Stimulated activated CD4-positive, alpha-beta T cell treated with anti-CD3 and anti-CD28 coated beads, Interleukin-1b, Interleukin-23, amount 100 ng/mL, for 4 hours (primary cell): ENCODE data around the gene CACNA1C.

ENCODE experiments used
- DNase-seq, 2 donors: peaks; one replicate each; pipeline ENCODE4 v3.0.0-alpha.2; 2020; ENCODE audit warnings: low read depth in 2 of 2

The CACNA1C gene

DNA sequence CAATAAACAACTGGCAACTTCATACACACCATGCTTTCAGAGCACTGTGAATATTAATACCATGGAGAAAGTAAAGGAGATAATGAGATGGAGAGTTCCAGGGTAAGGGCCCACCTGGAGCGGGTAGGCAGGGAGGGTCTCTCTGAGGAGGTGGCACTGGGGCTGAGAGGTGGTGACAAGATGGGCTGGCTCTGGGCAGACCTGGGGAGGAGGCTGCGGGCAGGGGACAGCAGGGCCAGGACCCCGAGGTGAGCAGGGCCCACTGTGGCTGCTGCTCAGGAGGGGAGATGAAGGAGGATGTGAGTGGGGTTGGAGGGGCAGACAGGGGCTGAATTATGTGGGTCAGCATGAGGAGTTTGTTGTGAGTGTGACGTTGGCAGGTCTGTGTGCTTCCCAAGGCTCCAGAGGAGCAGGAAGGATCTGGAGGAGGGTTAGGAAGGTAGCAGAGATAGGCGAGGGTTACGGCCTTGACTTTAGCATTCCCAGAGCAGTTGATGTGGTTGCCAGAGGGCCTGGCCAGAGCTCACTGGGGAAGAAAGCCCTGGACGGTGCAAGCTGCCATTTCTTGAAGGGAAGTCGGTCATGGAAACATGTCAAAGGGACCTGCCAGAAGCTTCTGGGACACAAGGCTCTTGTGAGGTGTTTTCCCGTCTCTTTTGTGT, 88.2 kb downstream of the CACNA1C start:
- no peak for DNase-seq

DNA sequence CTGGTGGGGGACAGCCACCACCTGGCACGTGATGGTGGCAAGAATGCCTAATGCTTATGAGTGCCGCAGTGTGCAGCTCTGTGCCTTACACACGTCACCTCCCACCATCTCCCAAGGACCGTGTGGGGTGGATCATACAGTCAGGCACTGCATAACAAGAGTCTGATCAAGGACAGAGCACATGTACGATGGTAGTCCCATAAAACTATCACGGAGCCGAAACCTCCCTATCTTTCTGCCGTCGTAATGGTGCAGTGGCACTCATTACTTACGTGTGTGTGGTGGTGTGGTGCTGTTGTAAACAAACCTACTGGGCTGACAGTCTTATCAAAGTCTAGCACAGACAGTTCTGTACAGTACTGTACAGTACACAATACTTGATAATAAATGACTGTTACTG, 89.3 kb downstream of the CACNA1C start:
- DNase-seq = no peak

DNA sequence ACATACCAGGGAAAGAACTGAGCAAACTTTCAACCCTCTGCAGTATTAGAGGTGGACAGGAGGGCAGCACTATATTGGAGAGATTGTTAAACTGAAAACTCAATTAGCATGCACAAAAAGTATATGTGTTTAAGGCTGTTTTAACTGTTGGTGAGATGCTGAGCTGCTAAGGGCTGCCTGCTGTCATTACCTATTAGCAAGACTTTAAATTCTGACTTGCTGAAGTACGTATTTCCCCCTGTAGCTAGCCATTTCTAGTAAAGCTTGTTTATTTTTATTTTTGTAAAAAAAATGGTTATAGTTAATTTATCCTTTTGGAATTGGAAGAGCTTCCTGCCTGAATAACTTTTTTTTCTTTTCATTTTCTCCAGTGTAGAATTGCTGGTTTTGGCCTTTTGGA, 92.2 kb downstream of the CACNA1C start:
- DNase-seq = no peak

DNA sequence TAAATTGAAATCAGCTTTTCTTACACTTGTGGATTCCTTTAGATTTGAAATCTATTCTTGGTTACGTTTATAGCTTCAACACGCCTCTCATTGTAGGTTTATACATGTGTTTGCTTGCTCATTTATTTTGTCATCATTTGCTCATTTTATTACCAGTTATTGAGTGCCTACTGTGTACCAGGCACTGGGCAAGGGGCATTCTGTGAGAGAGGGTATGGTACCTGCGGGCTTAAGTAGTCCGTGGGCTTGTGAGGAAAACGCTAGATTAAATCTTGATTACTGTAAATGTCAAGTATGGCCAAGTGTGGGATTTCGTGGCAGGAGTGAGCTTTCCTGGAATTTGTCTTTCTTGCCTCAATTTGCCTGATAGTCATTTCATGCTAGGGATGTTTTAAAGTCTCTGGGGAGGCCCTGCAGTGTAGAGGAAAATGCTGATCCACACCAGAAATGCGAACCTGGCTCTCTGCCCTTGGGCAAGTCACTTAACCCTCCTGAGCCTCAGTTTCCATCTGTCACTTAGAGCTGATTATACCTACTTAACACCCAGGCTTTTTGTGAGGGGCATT, 92.7 kb downstream of the CACNA1C start:
- no peak for DNase-seq

DNA sequence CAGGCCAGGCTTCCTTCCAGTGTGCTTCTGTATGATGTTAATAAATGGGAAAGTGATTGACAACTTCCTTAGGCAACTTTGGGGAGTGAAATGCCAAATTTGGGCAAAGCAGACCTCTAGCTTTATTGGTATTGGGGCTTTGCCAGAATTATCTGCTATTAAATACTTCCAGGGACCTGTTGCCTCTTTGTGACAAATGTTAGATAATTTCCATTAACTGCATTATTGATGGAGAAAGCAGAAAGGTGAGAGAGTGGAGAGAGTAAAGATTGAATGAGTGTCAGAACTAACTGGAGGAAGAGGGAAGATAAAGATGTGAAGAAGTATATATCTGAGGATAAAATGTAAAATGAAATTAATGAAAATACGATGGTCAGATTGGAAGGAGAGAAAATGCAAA, 94.5 kb downstream of the CACNA1C start:
- no peak for DNase-seq

DNA sequence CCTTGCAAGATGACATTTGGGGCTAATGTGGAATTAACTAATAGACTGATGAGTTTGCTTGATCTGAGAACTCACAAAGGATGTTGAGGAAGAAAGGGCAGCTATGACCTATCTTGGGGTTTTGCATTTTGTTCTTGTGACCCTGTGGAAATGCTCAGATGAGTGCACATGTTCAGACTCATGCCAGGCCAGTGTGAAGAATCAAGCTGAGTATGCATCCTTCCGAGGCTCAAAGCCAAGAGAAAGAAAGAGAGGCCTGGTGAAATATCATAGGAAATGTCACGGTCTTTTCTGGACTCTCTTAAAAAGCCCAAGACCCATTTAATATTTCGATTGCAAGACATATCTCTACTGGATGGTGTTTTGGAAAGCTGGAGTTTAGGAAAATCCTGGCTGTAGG, 96.3 kb downstream of the CACNA1C start:
- DNase-seq = no peak

DNA sequence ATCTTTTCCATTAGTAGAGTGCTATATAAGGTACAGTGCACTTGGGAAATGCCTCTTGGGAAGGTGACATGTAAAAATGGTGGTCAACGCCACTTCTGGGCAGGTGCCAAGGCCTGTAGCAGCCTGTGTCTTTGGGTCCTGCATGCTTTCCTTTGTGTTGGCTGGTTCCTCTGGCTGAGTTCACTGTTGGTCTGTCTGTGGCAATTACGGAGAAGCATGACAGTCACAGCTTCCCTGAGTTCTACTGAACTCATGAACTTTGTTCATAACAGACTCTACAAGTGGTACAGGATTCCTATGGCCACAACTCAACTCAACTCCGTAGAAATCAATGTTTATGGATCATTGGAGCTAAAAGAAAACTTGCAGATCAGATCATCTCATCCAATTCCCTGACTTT, 98.0 kb downstream of the CACNA1C start:
- DNase-seq = no peak

DNA sequence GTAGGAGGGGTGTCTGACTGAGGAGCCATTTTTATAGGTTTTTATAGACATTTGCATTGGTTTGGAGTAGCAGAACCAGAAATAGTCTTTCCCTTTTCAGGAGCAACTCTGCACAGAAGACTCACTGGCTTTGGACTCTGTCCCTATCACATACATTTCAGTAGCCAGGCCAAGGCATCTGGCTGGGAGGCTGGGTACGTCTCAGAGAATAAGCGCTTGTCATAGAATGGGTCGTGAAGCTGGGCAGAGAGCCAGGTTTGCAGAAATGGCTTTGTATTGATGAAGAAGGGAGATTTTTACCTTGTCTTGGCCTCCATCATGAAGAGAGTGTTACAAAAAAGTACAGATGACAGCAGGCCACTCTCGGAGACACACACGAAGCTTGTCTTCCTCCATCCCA, 98.6 kb downstream of the CACNA1C start:
- DNase-seq = no peak

DNA sequence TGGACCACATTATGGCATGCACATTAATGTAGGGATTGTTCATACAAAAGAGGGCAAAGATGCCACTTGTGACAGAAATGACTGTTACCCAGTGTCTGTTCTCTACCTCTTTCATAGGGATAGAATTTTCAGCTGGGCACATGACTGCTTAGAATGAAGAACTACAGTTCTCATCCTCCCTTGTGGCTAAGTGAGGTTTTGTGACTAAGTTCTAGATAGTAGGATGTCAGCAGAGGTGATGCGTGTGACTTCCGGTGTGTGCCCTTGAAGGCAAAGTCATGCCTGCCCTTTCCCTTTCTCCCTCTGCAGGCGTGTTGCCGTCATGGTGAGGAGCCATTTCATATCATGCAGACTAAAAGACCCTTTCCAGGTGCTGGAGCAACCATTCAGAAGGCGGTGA, 99.3 kb downstream of the CACNA1C start:
- no peak for DNase-seq

DNA sequence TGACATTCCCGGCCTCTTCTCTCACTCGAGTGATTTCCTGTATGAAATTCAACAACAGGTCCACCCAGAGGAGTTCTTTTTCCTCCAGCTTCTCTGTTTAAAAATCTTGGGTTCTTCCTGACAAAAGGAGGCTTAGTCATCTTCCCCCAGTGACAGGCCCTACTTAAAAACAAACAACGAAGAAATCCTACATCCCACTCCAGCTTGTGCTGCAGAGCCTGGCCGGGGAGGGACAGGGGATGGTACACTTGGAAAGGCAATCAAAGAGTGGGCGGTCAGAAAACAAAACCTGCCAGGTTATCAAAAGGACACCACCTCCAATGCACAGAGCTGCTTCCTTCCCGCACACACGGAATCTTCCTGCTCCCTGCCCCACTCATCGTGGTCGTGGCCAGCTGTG, 101.3 kb downstream of the CACNA1C start:
- DNase-seq = no peak

DNA sequence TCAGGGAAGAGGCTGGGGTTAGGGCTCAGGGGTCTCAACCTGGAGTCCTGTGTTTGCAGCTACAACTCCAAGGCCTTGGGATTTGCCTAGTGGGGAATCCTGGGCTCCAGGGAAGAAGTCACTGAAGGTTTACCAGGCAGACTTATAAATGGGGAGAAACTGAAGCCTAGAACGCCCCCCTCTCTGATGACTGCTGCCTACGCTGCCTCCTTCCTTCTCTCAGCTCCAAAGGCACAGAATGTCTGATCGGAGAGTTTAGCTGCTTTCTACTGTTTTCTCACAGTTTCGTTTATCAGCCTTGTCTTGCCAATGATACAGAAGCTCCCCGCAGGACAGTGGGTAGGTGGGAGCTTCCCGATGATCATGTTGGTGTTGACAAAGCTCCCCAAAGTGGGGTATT, 101.7 kb downstream of the CACNA1C start:
- no peak for DNase-seq

DNA sequence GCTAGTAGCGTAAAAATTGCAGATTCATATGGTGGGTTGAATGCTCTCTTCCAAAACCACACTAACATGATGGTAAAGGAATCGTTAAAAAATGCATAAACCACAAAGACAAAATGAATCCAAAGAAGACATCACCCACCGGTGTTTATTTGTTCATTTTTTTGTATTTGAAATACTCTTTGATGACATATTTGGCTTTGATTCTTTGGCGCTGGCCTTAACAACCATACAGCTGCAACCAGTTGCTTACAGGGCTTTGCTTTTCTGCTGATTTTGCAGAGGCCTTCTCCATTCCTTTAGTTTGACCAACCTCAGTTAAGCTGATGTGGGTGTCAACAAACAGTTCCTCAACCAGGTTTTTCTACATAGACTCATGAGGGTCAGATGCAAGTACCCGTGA, 103.5 kb downstream of the CACNA1C start:
- no peak for DNase-seq

DNA sequence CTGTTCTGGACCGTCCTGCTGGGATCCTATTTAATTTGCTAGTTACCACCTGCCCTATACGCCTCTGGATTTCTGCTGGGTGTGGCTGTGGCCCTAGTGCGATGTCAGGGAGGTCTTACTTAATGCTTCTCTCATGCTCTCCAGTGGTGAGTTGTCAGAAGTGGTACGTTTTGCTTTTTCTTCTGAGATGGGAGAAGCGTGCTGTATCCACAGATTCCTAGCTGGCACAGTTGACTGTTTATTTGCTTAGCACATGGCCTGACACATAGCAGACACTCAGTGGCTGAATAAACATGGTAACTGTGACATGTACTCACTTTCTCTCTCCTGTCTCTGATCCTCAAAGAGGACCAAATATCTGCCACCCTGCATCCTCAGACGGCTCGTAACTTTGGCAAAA, 107.3 kb downstream of the CACNA1C start:
- DNase-seq = no peak

DNA sequence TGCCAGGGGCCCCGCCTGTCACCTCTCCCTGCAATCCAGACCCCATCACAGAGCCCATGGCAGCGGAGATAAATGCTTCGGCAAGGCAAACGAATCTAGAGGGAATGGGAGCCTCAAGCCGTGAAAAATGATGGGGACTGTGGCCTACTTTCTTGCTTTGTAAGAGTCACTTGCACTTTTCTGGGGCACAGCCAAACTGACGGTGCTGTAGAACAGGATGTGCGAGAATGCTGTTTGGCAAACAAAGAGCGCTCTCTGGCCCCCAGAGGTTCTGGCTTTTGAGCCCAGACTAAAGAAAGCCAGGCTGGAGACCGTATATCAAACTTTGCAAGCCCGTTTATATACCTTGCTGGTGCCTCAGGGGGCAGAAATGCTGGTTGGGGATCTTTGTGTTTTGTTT, 108.7 kb downstream of the CACNA1C start:
- DNase-seq = no peak

DNA sequence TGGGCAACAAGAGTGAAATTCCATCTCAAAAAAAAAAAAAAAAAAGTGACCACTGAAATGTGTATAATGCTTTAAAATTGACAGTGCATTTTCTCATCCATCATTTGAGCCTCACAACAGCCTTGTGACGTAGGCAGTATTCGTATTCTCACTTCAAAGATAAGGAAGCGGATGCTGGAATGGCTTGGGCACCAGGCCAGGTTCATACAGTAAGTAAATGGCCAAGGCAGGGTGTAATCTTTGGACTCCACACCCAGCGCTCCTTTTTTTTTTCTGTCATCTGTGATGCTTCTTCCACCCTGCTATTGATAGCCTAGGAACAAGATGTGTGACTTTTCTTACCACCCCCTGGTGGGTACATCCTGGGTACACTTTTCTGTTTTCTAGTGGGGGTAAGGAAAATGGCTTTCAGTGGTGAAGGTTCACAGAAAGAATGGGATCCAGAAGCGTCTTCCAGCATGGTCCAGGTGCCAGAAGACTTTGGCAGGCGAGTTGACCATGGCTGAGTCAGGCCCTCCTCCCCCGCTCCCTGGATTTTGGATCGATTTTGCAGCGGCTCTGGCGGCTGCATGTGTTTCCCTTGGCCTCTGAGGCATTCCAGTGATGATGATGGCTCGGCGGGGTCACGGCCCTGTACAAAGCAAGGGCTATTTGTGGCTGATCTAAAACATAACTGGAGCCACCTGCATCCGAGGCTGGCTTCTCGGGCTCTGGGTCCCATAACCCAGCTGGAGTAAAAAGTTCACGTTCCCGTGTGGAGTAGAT, 110.6 kb downstream of the CACNA1C start:
- no peak for DNase-seq

DNA sequence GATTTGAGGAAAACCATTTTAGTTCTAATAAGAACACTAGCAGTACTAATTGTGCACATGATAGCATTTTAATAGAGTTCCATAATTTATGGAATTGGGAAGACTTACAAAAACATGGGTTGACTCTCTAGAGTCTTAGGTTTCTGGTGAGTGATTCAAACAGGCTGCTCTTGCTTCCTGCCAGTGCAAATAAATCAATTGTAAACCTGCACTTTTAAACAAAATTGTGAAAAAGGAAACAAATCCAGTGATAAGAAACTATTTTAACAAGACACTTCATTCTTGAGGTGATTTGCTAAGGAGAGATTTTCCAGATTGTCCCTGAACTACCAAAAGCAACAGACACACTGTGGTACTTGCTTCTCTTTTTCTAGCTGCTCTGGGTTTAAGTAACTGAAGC, 112.2 kb downstream of the CACNA1C start:
- DNase-seq = no peak

DNA sequence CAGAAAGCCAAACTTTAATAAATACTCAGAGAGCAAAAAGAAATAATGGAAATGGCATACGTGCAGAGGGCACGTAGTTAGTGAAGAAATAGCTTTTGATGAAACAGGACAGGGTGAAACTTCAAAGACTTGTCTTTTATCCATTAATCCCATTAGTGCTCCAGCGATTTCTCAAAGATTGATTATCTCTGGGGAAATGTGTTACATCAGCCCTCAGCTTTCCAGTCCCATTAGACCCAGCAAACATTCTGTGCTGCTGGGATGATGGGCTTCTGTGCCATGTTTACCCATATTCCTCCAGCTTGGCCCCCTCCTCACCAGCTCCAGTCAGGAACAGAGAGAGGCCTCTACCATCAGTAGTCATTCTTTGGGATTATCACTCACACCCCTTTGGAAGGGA, 113.1 kb downstream of the CACNA1C start:
- no peak for DNase-seq

DNA sequence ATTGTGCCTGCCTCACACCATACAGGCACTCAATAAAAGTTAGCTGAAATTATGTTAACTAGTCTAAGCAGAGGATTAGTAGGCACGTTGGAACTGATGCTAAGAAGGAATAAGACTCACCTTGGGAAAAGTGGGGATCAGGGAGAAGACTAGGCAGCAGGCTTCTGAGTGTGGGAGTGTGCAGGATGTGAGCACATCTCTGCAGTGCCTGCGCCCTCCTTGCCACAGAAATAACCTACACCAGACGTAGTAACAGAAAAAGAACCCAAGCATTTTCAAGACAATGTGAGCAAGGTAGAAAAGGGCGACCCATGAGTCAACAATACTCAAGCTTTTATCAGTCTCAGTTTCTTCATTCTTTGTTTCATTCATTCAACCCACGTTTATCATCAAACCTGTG, 113.9 kb downstream of the CACNA1C start:
- no peak for DNase-seq

DNA sequence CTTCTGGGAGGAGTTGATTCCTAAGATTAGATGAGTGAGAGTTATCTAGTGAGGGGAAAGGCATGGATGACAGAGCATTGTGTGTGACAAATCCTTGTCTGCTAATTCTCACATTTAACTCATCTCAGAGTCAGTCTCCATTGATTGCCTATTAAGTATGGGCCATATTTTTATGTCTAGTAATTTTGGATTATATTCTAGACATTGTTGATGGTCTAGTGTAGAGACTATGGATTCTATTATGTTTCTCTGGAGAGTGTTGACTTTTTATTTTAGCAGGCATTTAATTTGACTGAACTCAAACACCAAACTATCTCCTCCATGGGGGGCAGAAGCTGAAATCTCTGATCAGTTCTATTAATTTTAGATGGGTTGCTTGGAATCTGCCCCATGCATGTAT, 114.4 kb downstream of the CACNA1C start:
- no peak for DNase-seq

DNA sequence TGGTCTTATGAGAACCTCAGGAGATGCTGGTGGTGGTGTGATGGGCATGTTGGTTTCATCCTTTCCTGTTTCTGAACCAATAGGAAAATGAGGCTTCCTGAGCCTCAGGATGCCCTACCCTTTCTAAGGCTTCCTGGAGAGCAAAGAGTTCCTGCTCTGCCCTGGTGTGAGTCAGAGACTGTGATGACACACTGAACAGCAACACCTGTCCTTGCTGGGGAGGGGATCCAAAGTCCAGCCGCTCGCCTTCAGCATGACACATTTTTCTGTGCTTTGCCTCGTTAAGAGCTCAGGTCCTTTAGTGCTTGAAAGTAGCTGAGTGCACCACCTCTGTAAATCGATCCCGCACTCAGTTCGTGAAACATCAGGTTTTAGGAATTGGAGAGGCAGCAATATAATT, 116.0 kb downstream of the CACNA1C start:
- no peak for DNase-seq

DNA sequence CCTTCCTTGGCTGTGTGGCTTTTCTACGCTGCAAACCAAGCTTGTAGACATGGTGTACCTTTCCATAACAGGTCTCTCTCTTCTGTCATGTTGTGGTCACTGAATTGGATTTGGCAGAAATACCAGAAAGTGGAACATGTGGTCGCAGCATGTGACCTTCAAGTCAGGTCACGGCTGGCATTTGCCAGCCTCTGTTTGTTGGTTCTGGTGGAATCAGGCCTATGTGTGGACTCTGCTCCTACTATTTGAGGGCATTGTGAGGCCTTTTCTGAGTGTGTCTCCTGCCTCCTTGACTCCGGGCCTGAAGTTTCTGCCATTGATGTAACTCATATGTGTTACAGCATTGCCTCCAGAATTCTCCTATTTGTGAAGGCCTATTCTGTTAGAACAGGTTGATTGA, 116.7 kb downstream of the CACNA1C start:
- no peak for DNase-seq

DNA sequence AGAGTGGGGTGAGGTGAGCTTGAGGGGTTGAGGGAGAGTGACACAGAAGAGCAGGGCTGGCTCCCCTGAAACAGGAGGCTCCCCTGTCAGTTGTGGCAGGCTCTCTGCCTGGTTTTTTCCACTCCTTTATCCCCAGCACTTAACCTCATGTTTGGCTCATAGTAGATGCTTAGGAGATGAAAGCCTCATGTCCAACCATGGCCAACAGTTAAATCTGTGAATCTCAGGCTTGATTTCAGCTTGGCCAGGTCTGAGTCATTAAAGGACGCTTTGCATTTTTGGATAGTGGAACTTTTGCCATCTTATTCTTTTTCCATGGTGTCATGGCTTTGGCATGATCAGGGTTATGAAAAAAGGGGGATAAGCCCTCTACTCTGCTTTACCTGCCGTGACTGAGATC, 117.2 kb downstream of the CACNA1C start:
- no peak for DNase-seq

DNA sequence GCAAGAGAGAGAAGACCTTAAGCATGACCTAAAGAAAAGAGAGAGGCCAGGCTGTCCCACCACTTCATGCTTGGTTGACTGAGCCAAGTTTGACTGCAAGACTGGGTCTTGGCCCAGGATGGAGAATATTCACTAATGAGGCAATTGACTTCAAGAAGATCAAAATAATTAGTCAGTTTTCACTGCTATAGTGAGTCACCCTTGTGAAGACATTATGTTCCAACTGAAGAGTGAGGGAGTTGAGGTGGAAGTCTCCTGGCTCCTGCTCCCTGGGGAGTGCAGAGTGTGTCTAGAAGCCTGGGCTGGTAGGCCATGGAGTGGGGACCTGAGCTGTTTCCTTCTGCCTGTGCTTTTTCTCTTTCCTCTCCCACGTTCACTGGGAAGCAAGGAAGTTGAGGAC, 117.6 kb downstream of the CACNA1C start:
- DNase-seq = no peak
